Astrocyte (in vitro differentiated cells and primary cell): Measurements from ENCODE around the gene CACNA1D. TPM values are rescaled to one million over a fixed set of nuclear protein-coding genes. Genes with fewer than 3 reads are reported as not detected.

Source experiments
- DNase-seq: peaks from one replicate; pipeline ENCODE4 v3.0.0-alpha.2; 2010; ENCODE audit warnings: low read depth
- FAIRE-seq: peaks from 2 replicates; lab custom pipeline; 2011; peaks lifted over from hg19 to GRCh38; lab: Jason Lieb, UNC
- H2AFZ ChIP-seq: 2 replicates; pipeline ENCODE4 v1.6.0; 2012; ENCODE audit warnings: low read depth, low read length, inconsistent platforms
- H3K27ac ChIP-seq: 2 replicates; pipeline ENCODE4 v1.5.1; 2011; ENCODE audit warnings: low read depth, low read length, inconsistent platforms
- H3K27me3 ChIP-seq: 2 replicates; pipeline ENCODE4 v1.6.0; 2011; ENCODE audit warnings: low read length, inconsistent platforms; ENCODE audit not compliant: insufficient read depth
- H3K36me3 ChIP-seq: 2 replicates; pipeline ENCODE4 v1.5.1; 2011; ENCODE audit warnings: low read length, inconsistent platforms; ENCODE audit not compliant: insufficient read depth
- H3K4me1 ChIP-seq: 2 replicates; pipeline ENCODE4 v1.5.1; 2011; ENCODE audit warnings: low read length, inconsistent platforms; ENCODE audit not compliant: insufficient read depth
- H3K4me2 ChIP-seq: 2 replicates; pipeline ENCODE4 v1.6.0; 2012; ENCODE audit warnings: low read length, inconsistent platforms
- H3K4me3 ChIP-seq: 2 replicates; pipeline ENCODE4 v1.5.1; 2011; ENCODE audit warnings: low read depth, mild to moderate bottlenecking, low read length, inconsistent platforms; ENCODE audit not compliant: insufficient read depth
- H3K79me2 ChIP-seq: 2 replicates; pipeline ENCODE4 v1.6.0; 2012; ENCODE audit warnings: mild to moderate bottlenecking, low read length, inconsistent platforms; ENCODE audit not compliant: insufficient read depth
- H3K9ac ChIP-seq: 2 replicates; pipeline ENCODE4 v1.6.0; 2012; ENCODE audit warnings: mild to moderate bottlenecking, low read length, inconsistent platforms
- H3K9me3 ChIP-seq: 2 replicates; pipeline ENCODE4 v1.5.1; 2012; ENCODE audit warnings: low read depth, mild to moderate bottlenecking, low read length, inconsistent platforms; ENCODE audit not compliant: insufficient read depth
- H4K20me1 ChIP-seq: 2 replicates; pipeline ENCODE4 v1.6.0; 2012; ENCODE audit warnings: low read length, inconsistent platforms; ENCODE audit not compliant: insufficient read depth
- H3K27ac Mint-ChIP-seq: one replicate; pipeline ENCODE4 v1.8.0; 2021; ENCODE audit warnings: mild to moderate bottlenecking, mixed read lengths; ENCODE audit not compliant: unreplicated experiment
- H3K27me3 Mint-ChIP-seq: one replicate; pipeline ENCODE4 v1.8.0; 2021; ENCODE audit warnings: low read depth, mixed read lengths; ENCODE audit not compliant: unreplicated experiment
- H3K36me3 Mint-ChIP-seq: one replicate; pipeline ENCODE4 v1.8.0; 2021; ENCODE audit warnings: low read depth, mixed read lengths; ENCODE audit not compliant: unreplicated experiment
- H3K4me1 Mint-ChIP-seq: one replicate; pipeline ENCODE4 v1.8.0; 2021; ENCODE audit warnings: low read depth, mixed read lengths; ENCODE audit not compliant: unreplicated experiment
- H3K4me3 Mint-ChIP-seq: one replicate; pipeline ENCODE4 v1.8.0; 2021; ENCODE audit warnings: mild to moderate bottlenecking, moderate library complexity, mixed read lengths; ENCODE audit not compliant: unreplicated experiment
- H3K9me3 Mint-ChIP-seq: one replicate; pipeline ENCODE4 v1.8.0; 2021; ENCODE audit warnings: mild to moderate bottlenecking, mixed read lengths; ENCODE audit not compliant: unreplicated experiment
- CTCF ChIP-seq: IDR thresholded peaks from 2 replicates; pipeline ENCODE4 v1.5.1; 2011; ENCODE audit warnings: low read depth, mild to moderate bottlenecking, inconsistent platforms, low read length, moderate library complexity; ENCODE audit not compliant: insufficient read depth
- EZH2 ChIP-seq: IDR thresholded peaks from 2 replicates; pipeline ENCODE4 v1.6.1; 2012; ENCODE audit warnings: mild to moderate bottlenecking, low read length, inconsistent platforms; ENCODE audit not compliant: insufficient read depth
- total RNA-seq: library from RNA; stranded (reverse); gene quantifications from 2 replicates; pipeline ENCODE4 v1.2.1, GENCODE V29; 2021

The CACNA1D gene
- total RNA-seq, 1 donor from 2014 or later = 0.41 TPM

GRCh38 chr3:53862241-53862640 is 367.8 kb downstream of the CACNA1D start:
- no peak overlapping the region for H3K4me3 Mint-ChIP-seq

GRCh38 chr3:53863145-53863544 is 368.7 kb downstream of the CACNA1D start:
- Histone ChIP-seq H3K36me3 (peaks cover 21% of the 10 kb centered on the region), H3K4me1 (no peaks in the 10 kb centered on the region), H3K27me3 (no peaks in the 10 kb centered on the region), H3K79me2 (no peaks in the 10 kb centered on the region), H3K27ac (no peak overlapping the region), H3K4me3 (no peak overlapping the region), H3K9me3 (no peaks in the 10 kb centered on the region), H3K9ac (no peak overlapping the region), H3K4me2 (no peak overlapping the region), H4K20me1 (peaks cover 4% of the 10 kb centered on the region), H2AFZ (no peak overlapping the region)
- TF ChIP-seq CTCF (no peak), EZH2 (no peak)
- Mint-ChIP-seq H3K27me3 (no peaks in the 10 kb centered on the region), H3K9me3 (no peaks in the 10 kb centered on the region), H3K27ac (no peak overlapping the region), H3K4me3 (no peak overlapping the region), H3K36me3 (peaks cover 12% of the 10 kb centered on the region), H3K4me1 (no peaks in the 10 kb centered on the region)
- FAIRE-seq (no peak), DNase-seq (no peak)

More at GRCh38 chr3:53862241-53862640, 367.8 kb downstream of the CACNA1D start:
- no peak overlapping the region for H3K9ac ChIP-seq
- H3K27ac Mint-ChIP-seq = no peak overlapping the region
- H3K9me3 Mint-ChIP-seq = no peaks in the 10 kb centered on the region
- TF ChIP-seq EZH2 (no peak), CTCF (no peak)
- H3K9me3 ChIP-seq = no peaks in the 10 kb centered on the region
- no peak for FAIRE-seq
- H3K4me1 ChIP-seq = no peaks in the 10 kb centered on the region
- H3K27me3 ChIP-seq = no peaks in the 10 kb centered on the region
- no peaks in the 10 kb centered on the region for H3K4me1 Mint-ChIP-seq
- no peak overlapping the region for H2AFZ ChIP-seq
- no peak overlapping the region for H3K4me2 ChIP-seq
- no peak overlapping the region for H3K4me3 ChIP-seq
- no peak overlapping the region for H3K27ac ChIP-seq
- H3K36me3 Mint-ChIP-seq = peaks cover 12% of the 10 kb centered on the region
- no peaks in the 10 kb centered on the region for H3K27me3 Mint-ChIP-seq
- no peaks in the 10 kb centered on the region for H3K79me2 ChIP-seq
- DNase-seq = no peak
- peaks cover 14% of the 10 kb centered on the region for H3K36me3 ChIP-seq
- no peaks in the 10 kb centered on the region for H4K20me1 ChIP-seq

Other genes with a start within 250 kb of the CACNA1D start
- 265 and 318 TPM in 2 replicates for gene TKT, start 238.6 kb upstream of the CACNA1D start, total RNA-seq
- 24.9 and 25.0 TPM in 2 replicates for gene DCP1A, start 147.1 kb upstream of the CACNA1D start, total RNA-seq